ENCODE data around the gene RMRP.
"Not testable (repeated sequence)": the region's sequence is repeated elsewhere in the genome, so short reads cannot be mapped to it uniquely, and the experiment has no call there.

RMRP gene

DNA sequence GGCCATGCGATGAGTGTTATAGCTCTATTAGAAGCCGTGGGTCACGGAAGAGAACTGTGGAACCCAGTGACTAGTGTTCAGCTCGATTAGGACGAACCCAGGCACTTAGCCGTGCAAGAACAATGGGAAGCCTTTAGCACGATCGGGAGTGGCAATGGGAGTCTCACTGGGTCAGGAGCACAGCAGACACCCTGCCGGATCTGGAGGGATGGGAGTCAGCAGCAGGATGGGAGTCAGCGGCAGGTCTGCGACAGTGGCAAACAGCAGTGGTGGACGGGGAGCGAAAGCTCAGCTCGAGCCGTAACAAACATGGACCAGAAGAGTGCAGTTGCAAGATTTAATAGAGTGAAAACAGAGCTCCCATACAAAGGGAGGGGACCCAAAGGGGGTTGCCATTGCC, 17.4 kb downstream of the RMRP start:
- not testable (repeated sequence) for DNase-seq

DNA sequence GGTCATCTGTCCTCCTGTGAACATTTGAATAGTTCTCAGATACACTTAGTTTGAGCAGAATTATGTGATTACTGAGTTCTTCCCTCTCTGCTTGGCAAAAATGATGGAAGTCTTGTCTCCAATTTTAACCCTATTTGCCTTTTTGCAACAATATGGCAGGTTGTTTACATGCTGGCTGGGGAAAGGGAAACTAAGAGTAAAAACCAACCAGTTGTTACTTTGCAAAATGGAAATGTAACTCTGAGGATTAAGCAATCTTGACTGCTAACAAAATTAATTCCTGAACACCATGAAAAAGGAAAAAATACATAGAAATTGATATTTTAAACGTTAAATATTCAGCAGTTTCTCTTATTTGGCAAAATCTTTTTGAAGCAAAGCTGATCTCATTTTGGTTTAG, 18.2 kb downstream of the RMRP start:
- DNase-seq, result no peak

DNA sequence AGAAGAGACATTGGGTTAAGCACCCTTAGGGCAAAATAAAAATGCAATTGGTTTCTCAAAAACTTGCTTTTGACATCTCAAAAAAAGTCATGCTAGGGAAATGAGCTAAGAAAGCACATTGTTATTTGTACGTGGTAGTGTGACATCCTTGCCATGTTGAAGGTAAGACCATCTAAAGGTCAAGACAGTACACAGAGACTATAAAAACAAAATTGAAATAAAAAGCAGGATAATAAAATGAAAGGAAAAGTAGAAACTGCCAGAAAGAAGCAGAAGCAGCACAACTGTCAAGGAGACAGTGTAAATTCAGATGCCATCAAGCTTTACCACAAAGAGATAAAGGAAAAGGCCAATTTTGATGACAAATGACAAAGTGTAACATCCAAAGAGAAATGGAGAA, 18.6 kb downstream of the RMRP start:
- not testable (repeated sequence) for DNase-seq

DNA sequence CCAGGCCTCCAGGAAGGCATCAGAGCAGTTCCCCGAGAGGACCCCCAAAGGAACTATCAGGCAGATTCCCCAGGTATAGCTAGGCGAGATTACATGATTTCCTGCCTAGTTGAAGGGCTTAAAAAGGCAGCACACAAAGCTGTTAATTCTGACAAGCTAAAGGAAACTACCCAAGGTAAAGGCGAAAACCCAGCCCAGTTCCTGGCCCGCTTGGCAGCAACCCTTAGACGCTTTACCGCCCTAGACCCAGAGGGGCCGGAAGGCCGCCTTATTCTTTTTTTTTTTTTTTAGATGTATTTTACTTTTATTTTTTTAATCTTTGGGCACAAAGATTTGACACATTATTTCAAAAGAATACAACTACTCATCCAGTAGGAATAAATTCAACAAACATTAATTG, 19.1 kb downstream of the RMRP start:
- DNase-seq, result not testable (repeated sequence)

DNA sequence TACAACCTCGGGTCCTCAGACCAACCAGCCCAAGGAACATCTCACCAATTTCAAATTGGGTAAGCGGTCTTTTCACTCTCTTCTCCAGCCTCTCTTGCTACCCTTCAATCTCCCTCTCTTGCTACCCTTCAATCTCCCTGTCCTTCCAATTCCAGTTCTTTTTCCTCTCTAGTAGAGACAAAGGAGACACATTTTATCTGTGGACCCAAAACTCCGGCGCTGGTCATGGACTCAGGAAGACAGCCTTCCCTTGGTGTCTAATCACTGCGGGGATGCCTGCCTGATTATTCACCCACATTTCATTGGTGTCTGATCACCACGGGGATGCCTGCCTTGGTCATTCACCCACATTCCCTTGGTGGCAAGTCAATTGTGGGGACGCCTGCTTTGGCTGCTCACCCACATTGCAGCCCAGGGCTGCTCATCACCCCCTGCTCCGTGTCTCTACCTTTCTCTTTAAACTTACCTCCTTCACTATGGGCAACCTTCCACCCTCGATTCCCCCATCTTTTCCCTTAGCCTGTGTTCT, 20.3 kb downstream of the RMRP start:
- not testable (repeated sequence) for DNase-seq

DNA sequence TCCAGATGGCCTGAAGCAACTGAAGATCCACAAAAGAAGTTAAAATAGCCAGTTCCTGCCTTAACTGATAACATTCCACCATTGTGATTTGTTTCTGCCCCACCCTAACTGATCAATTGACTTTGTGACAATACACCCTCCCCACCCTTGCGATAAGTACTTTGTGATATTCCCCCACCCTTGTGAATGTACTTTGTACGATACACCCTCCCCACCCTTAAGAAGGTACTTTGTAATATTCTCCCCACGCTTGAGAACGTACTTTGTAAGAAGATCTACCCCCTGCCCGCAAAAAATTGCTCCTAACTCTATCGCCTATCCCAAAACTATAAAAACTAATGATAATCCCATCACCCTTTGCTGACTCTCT, 21.0 kb downstream of the RMRP start:
- not testable (repeated sequence) for DNase-seq

DNA sequence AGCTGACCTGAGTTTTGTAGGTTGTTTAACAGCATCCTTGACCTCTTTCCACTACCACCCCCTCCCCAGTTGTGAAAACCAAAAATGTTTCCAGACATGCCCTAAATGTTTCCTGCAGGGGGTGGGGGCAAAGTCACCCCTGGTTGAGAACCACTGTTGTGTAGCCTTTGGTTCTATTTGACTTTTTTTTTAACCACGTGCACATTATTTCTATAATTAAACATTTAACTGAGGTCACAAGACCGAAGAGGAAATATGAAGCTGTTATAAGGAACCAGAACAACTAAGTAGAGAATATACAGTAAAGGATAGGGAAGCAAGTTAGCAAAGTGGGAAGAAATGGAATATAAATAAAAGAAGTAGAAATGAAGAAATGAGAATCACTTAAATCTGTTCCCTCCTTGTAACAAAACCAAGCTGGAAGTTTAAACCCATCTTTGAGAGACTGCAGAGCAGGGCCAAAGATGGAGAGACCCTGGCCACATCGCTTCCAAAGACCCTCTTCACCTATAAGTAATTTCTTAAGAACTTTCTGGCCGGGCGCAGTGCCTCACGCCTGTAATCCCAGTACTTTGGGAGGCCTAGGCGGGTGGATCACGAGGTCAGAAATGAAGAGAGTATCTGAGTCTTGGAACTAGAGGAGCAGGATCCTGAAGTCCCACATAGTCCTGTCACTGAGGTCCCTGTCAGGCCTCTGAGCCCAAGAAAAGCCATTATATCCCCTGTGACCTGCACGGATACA, 21.5 kb downstream of the RMRP start:
- DNase-seq, result no peak

DNA sequence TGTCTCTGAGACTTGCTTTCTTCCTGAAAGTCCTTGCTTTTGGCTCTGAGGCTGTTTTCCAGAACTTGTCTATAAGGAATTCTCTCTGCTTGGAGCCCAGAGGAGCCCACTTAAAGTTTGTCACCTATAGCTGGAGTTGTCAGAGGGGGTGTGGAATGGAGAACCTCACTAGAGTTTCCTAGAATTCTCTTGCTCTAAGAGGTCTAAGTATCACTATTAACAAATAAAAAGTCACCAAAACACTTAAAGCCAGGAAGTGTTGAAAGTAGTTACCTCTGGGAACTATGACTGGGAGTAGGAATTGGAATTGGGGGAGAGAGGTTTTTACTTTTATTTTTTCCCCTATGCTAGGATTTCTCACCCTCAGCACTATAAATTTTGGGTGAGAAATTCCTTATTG, 22.1 kb downstream of the RMRP start:
- DNase-seq, result no peak

DNA sequence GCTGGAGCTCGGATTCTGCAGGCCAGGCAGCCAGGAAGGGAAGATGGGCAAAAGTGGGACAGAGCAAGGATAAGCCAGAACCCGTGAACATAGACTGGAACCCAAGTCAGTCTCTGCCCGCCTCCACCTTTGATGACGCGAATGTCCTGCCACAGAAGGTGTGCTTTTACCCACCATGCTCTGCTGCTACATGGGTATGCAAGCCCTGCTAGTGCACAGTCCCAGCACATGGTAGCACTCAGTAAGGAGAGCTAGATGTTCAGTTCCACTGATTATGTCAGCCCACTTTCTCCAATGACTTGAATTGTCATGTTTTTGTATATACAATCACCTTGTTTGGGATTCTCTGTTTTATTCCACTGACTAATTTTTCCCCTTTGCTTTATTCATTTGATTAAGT, 28.2 kb downstream of the RMRP start:
- no peak for DNase-seq

DNA sequence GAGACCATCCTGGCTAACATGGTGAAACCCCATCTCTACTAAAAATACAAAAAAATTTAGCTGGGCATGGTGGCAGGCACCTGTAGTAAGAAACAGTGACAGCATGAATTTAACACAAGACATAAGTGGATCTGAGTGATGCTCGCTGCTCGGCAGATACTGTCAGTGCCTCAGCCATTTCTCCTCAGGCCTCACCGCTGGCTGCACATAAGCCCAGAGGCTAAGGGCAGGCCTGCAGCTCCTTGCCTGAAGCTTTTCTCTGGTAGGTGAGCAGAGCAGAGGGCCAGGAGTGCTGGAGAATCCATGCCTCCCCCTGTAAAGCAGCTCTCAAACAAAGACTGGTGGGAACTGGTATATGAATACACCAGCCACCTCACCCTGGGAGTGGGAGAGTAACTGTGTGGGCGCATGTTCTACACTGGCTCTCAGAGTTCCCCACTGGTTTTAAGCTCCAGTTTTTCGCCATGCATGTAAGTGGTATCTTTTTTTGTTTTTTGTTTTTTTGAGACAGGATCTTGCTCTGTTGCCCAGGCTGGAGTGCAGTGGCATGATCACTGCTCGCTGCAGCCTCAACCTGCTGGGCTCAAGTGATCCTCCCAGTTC, 29.3 kb downstream of the RMRP start:
- no peak for DNase-seq

DNA sequence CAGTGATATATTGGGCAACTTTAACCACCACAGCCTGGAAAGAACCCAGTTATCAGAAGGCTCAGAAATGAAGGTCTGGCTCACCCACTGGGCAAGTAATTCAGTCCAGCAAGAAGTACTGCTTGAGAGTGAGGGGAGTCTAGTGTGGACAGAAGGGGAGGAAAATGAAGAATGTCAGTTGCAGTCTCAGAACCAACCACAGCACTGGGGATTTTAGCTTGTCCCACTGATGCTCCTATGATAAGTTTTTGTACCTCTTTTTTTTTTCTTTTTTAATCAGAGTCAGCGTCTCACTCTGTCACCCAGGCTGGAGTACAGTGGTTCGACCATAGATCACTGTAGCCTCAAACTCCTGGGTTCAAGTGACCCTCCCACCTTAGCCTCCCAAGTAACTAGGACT, 30.2 kb downstream of the RMRP start:
- DNase-seq, result no peak

DNA sequence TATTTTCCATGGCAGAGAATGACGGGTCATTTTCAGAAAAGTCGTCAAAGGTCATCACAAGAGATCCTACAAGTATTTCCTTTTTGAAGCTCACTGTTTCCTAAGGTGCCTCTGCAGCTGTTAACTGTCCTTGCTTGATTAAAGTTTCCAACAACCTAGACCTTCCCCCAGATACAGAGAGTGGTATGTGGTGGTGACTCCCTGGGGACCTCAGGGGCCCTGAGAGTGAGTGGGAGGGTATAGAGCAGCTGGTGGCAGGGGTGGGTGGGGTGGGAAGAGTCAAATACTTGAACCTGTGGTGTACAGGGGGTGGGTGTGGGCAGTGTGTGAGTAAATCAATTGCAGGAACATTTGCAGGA, 38.0 kb downstream of the RMRP start:
- DNase-seq, result peak; percentile 28 to 35

DNA sequence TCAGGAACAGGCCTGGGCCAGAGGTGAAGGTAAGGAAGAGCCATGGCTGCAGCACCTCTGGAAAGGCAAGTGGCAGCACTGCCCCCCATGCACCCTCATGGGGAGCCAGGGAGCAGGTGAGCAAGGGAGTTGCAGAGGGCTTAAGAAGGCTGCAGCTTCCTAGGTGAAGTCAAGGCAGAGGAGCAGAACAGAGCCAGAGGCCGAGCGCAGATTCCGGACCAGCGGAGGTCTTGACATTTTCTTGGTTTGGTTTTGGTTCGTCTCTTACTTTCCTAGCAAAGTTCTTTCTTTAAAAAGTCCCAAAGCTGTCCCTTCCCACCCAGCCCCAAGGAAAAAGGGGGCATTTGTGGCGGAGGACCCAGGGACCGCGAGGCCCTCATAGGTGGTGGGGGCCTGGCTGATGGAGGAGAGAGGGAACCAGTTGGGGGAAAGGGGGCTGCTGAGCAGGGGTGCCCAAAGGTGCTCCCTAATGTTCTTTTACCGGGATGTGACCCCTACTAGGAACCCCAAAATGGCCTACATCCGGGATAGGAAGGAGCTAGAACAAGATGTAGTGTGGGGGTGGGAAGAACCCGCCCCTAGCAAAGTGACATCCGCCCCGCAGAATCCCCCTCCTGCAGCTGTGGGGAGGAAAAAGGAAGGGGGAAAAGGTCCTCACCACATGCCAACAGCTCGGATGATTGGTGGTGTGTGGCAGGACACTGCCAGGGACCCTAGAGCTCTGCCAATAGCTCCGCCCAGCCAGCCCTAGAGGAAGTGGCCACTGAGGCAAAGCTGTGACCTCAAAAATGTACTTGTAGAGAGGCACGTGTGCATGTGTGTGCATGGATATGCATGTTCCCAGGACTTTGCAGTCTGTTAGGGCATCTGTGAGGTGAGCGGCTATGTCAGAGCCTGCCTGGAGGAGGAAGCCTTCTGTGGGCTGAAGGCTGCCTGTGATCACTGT, 38.7 kb downstream of the RMRP start:
- peak in 1 of 2 donors; percentile 42 for DNase-seq

DNA sequence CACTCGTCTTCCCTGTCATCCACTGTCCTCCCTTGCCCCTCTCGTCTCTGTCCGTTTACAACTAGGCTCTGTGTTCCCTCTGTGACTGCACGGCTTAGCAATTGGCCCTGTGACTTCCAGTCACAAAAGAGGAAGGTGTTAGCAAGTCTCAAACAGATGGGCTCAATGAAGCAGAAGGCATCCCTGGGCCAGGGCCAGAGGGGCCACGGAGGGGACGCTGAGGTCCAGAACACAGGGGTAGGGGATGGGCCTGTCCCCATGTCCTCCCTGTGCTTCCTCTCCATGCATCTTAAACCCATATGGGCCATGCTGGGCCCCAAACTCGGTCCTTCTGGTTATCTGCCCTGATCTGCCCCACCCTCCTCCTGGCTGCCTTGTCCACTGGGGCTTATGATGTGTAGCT, 39.5 kb downstream of the RMRP start, which contains the start of gene CD72:
CD72 (minus strand) TSS at position 89 of the 403 bp plus-strand sequence. CDS start 110 bp downstream, outside the sequence.
- DNase-seq, result no peak

DNA sequence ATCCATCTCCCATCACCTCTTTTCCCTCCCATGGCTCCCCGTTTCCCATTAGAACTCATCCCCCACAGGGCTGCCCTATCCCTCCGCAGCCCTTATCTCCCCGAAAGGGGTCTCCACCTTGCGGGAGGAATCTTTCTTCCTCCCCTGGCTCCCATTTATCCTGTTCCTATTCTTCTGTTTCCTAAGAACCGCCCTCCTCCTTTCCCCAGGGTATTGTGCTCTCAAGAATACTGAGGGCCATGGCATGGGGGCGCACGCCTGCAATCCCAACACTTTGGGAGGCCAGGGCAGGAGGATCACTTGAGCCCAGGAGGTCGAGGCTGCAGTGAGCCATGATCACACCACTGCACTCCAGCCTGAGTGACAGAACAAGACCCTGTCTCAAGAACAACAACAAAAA, 40.3 kb downstream of the RMRP start:
- no peak for DNase-seq

DNA sequence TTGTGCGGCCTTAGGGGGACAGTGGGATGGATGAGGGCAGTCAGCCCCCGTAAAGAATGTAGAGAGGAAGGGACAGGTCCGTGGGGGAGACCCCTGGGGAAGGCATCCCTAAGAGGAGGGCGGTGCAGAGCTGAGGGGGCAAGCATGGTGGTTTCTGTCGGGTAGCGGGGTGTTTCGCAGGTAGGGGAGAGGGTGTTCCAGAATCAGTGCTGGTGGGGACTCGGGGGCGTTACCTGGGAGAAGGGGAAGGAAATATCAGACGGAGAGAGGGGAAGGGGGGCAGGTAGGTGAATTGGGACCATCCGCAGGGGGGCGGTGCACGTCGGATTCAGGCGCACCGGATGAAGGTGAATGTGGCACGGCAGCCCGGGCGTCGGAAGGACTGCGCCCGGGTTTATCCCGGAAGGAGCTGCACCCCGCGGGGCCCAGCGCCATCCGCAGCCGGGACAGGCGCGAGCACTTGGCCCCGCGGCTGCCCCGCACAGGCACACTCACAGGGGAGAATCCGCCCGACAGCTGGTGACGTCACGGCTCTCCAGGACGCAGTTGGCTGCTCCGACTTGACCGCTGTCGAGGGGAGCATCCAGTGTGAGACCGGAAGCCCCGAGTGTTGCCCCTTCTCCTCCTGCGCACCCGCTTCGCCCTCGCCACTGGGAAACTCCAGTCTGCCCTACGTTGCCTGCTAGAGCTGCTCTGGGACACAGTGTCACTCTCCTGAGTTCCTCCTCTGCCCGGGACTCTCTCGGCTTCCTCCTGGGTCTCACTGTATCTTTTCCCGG, 40.9 kb downstream of the RMRP start:
- DNase-seq, result peak; percentile 66 to 73

DNA sequence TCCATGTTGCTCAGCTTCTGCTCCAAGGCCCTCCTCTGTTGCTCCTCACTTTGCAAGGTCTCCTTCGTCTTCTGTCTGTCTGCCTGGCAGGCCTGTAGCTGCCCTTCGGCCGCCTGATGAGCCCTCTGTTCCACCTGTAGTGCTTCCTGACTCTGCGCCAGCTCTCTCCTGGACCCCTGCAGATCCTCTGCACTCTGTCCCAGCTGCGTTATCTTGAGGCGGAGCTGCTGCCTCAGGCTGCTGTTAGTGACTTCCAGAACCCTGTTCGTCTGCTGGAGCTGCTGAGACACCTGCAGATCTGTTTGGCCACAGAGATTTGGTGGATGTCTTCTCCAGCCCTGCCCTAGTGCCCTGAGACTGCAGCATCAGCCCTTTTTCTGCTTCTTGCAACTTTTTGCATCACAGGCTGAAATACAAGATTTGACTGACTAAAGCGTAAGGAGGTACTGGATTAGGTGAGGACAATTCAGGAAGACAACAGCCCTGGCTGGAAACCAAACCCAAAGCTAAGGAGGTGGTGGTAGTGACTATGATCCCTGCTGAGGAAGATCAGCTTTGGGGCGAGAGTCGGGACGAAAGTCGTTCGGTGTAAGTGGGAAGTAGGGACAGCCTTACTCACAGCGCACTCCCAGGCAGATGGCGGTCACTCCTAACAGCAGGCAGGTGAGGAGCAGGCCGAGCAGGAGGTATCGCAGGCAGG, 41.7 kb downstream of the RMRP start:
- no peak for DNase-seq

DNA sequence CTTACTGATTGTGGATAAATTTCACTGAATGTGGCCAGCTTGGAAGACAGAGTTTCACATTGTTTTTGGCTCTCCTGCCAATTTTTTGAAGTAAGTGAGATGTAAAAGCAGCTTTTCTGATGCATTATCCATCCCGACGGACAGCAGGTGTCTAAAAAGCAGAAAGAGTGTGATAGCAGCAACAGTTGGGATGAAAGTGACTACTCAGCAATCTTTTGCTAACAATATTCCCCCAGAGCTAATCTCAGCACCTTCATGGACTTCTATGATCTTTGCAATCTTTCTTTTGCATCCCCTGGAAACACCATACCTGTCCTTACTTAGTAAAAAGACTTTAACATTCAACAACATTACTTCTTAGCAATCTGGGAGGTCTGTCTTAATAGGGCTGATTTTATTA, 45.0 kb downstream of the RMRP start:
- DNase-seq, result no peak

DNA sequence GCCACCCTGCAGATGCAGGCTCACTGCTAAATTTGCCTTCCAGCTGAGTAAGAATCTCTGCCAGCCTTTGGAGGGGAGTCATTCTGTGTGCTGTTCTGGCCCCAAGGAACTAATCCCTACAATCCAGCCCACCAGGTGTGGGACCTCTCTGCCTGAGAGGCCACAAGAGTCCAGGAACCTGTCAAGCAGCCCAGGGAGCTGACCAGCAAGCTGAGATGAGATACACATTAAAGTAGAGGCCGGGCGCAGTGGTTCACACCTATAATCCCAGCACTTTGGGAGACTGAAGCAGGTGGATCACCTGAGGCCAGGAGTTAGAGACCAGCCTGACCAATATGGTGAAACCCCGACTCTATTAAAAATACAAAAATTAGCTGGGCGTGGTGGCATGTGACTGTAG, 45.8 kb downstream of the RMRP start:
- not testable (repeated sequence) for DNase-seq

DNA sequence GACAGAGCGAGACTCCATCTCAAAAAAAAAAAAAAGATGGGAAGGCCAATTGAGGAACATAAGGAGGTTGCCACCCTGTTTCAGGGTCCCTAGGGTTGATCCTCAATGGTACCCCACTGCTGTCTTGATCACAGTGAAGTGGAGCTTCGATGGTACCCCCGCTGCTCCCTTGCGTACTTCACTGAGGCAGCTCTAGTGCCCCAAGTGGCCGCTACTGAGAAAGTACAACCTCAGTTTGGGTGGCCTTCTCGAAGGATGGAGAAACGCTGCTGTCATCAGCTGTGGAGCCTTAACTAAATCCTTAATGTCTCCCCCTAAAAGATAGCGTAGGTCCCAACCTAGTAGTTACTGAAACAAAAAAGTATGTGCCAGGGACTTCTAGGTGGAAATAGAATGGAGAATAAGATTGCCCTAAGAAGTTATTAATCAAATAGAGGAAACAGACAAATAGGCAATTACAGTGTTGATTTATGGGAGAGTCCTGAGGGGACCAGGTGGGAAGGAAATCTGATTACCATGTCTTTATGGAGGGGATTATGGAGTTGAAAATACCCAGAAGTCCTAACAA, 46.5 kb downstream of the RMRP start:
- DNase-seq, result peak; percentile 65 to 66

DNA sequence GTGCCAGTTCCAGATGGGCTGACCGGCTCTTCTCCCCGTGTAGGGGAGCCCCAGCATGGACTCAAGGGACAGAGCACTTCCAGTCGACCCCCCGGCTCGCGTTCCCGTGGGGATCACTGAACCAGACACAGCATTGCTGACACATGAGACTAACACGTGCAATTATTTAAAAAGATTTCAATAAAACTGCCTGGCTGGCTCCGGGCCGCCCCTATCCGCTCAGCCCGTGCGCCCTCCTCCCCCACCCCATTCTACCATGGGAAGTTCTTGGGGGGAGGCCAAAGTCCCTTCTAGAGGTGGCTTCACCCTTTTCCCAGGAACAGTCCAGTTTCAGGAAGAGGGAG, 48.0 kb downstream of the RMRP start:
- DNase-seq, result no peak

All from stimulated activated CD4-positive, alpha-beta T cell treated with anti-CD3 and anti-CD28 coated beads, Interleukin-2, amount 100 ng/mL, for 24 hours (primary cell).